GM19099 (cell line): ENCODE results near the gene TKT.

ENCODE experiments used
- POLR2A ChIP-seq: IDR thresholded peaks from 3 replicates; pipeline ENCODE4 v1.6.1; 2011; ENCODE audit warnings: low read depth; ENCODE audit not compliant: insufficient read length; ENCODE audit errors: extremely low read depth

TKT gene

GRCh38 chr3:53186726-53187125 is 69.1 kb downstream of the TKT start:
- no peak for TF ChIP-seq POLR2A

GRCh38 chr3:53185761-53186465 is 69.9 kb downstream of the TKT start:
- no peak for TF ChIP-seq POLR2A

GRCh38 chr3:53184701-53185100 is 71.1 kb downstream of the TKT start:
- no peak for TF ChIP-seq POLR2A

- TF ChIP-seq POLR2A = no peak
Observed at GRCh38 chr3:53183514-53183913, 72.3 kb downstream of the TKT start.

GRCh38 chr3:53182764-53183355 is 73.0 kb downstream of the TKT start:
- no peak for TF ChIP-seq POLR2A

GRCh38 chr3:53181528-53181927 is 74.3 kb downstream of the TKT start:
- TF ChIP-seq POLR2A = no peak

- TF ChIP-seq POLR2A = no peak
Observed at GRCh38 chr3:53181024-53181371, 74.8 kb downstream of the TKT start.

- peak; percentile 46 for TF ChIP-seq POLR2A
Observed at GRCh38 chr3:53180305-53181023, 75.4 kb downstream of the TKT start.

GRCh38 chr3:53179580-53179979 is 76.2 kb downstream of the TKT start:
- no peak for TF ChIP-seq POLR2A

GRCh38 chr3:53178246-53178645 is 77.6 kb downstream of the TKT start:
- no peak for TF ChIP-seq POLR2A

GRCh38 chr3:53175613-53176540 is 79.9 kb downstream of the TKT start:
- no peak for TF ChIP-seq POLR2A
